SH-SY5Y (cell line): Measurements from ENCODE around the gene RTEL1.

Source experiments
- GATA2 ChIP-seq: IDR thresholded peaks from 2 replicates; pipeline ENCODE4 v1.6.1; 2011; ENCODE audit warnings: mild to moderate bottlenecking, low read depth, low read length
- GATA3 ChIP-seq: IDR thresholded peaks from 2 replicates; pipeline ENCODE4 v1.6.1; 2011; ENCODE audit warnings: low read depth, mild to moderate bottlenecking, low read length, moderate library complexity

- TF ChIP-seq GATA2 = no peak
- no peak for TF ChIP-seq GATA3
Measured at GRCh38 chr20:63639093-63639975, 18.8 kb upstream of the RTEL1 start.
